C4-2B (cell line): ENCODE results near the gene FKBP10.
A peak's percentile ranks its signal among the peaks of the same experiment; 100 is the strongest.

Experiments used
- CTCF ChIP-seq: fragments of 450-650 bp; conservative IDR thresholded peaks from 2 replicates; pipeline ENCODE4 v1.5.1; 2017; ENCODE audit warnings: mild to moderate bottlenecking
- ZFX ChIP-seq: fragments of 450-650 bp; IDR thresholded peaks from 2 replicates; pipeline ENCODE4 v1.6.1; 2017

- TF ChIP-seq ZFX: peak; percentile 94
- TF ChIP-seq CTCF: no peak
Observed at GRCh38 chr17:41835800-41836549, 23.2 kb downstream of the FKBP10 start, which contains the start of gene NT5C3B.
